GM12891 (cell line): ENCODE data around the gene ZNG1C.
"Not testable (repeated sequence)": the region's sequence is repeated elsewhere in the genome, so short reads cannot be mapped to it uniquely, and the experiment has no call there.

Experiments
- POLR2A ChIP-seq: IDR thresholded peaks from 2 replicates; pipeline ENCODE4 v1.6.1; 2011; ENCODE audit warnings: low read depth, low read length, control low read depth
- POLR2AphosphoS5 ChIP-seq: IDR thresholded peaks from 2 replicates; pipeline ENCODE4 v1.6.1; 2011; ENCODE audit warnings: low read depth, low read length, control low read depth
- SPI1 ChIP-seq: IDR thresholded peaks from 2 replicates; pipeline ENCODE4 v1.6.1; 2011; ENCODE audit warnings: low read depth, low read length, control low read depth

DNA sequence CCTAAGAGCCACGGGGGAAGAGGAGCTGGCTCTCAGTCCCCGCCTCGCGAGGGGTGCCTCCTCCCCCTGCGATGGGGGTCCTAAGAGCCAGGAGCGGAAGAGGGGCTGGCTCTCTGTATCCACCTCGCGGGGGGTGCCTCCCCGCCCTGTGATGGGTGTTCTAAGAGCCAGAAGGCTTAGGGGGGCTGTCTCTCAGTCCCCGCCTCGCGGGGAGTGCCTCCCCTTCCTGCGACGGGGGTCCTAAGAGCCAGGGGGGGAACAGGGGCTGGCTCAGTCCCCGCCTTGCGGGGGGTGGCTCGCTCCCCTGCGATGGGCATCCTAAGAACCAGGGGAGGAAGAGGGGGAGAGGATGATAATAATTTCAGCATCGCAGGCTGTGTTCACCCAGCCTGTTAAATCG lies 82.7 kb downstream of the ZNG1C start:
- TF ChIP-seq POLR2AphosphoS5, SPI1, POLR2A: not testable (repeated sequence)
